ENCODE results near the gene PAPPA. TPM values are rescaled to one million over a fixed set of nuclear protein-coding genes. Genes with fewer than 3 reads are reported as not detected.

PAPPA gene
- total and polyA plus RNA-seq, 2 donors, result 0.28 to 0.34 TPM

DNA sequence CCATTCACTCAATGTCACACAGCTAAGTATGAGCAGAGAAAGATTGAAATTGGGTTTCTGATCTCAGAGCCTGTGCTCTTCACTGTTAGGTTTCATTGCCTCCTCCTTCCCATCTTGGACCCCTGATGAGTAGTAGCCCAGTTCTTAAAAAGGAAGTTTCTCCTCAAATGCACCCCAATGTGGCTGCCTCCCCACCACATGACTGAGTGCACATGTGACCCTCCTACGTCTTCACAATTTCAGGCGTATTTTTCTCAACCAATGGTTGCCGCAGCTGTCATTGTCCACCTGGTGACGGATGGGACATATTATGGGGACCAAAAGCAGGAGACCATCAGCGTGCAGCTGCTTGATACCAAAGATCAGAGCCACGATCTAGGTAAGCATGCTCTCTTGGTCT is 178.5 kb downstream of the PAPPA start:
- H3K9me3 ChIP-seq (ENCODE audit: control insufficient read depth in 2 of 2, insufficient read depth in 1 of 2, low read length in 1 of 2), result no peaks in the 10 kb centered on the region
- H3K4me1 ChIP-seq (ENCODE audit: control insufficient read depth in 2 of 2, insufficient read depth in 2 of 2, low read length in 2 of 2), result no peaks in the 10 kb centered on the region
- no peak overlapping the region for H3K4me3 ChIP-seq (ENCODE audit: low read length in 2 of 2)
- H3K36me3 ChIP-seq (ENCODE audit: control insufficient read depth in 2 of 2, insufficient read depth in 2 of 2, low read length in 1 of 2), result no peaks in the 10 kb centered on the region
- no peaks in the 10 kb centered on the region for H3K27me3 ChIP-seq (ENCODE audit: control insufficient read depth in 2 of 2, insufficient read depth in 1 of 2, low read length in 1 of 2)
- DNase-seq (ENCODE audit: low read depth in 6 of 9, low spot score in 9 of 9), result no peak
- WGBS, result 93% methylated on average over 6 of the region's 6 CpGs
- no peak overlapping the region for H3K27ac ChIP-seq (ENCODE audit: low read depth in 1 of 2, low read length in 1 of 2)

DNA sequence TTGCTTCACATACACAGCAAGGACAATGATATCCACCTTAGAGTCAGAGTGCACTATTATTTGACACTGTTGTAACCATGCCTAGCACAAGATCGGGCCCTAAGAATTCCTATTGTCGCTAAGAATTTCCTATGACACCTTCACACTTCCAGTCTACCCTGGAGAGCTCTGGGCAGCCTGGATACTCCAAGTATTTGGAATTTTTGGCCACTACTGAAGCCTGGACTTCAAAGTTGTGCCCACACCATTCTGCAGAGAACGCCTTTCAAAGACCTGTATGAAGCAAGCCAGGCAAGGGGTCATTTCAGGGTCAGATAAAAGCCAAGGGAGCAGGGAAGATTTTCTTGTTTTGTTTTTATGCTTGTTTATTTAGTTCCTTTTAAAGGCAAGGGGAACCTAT is 179.7 kb downstream of the PAPPA start:
- no peaks in the 10 kb centered on the region for H3K9me3 ChIP-seq (ENCODE audit: control insufficient read depth in 2 of 2, insufficient read depth in 1 of 2, low read length in 1 of 2)
- no peaks in the 10 kb centered on the region for H3K27me3 ChIP-seq (ENCODE audit: control insufficient read depth in 2 of 2, insufficient read depth in 1 of 2, low read length in 1 of 2)
- no peak overlapping the region for H3K4me3 ChIP-seq (ENCODE audit: low read length in 2 of 2)
- WGBS, result 89% methylated on average over 3 of the region's 3 CpGs
- H3K36me3 ChIP-seq (ENCODE audit: control insufficient read depth in 2 of 2, insufficient read depth in 2 of 2, low read length in 1 of 2), result no peaks in the 10 kb centered on the region
- H3K4me1 ChIP-seq (ENCODE audit: control insufficient read depth in 2 of 2, insufficient read depth in 2 of 2, low read length in 2 of 2), result no peaks in the 10 kb centered on the region
- H3K27ac ChIP-seq (ENCODE audit: low read depth in 1 of 2, low read length in 1 of 2), result no peak overlapping the region
- no peak for DNase-seq (ENCODE audit: low read depth in 6 of 9, low spot score in 9 of 9)

DNA sequence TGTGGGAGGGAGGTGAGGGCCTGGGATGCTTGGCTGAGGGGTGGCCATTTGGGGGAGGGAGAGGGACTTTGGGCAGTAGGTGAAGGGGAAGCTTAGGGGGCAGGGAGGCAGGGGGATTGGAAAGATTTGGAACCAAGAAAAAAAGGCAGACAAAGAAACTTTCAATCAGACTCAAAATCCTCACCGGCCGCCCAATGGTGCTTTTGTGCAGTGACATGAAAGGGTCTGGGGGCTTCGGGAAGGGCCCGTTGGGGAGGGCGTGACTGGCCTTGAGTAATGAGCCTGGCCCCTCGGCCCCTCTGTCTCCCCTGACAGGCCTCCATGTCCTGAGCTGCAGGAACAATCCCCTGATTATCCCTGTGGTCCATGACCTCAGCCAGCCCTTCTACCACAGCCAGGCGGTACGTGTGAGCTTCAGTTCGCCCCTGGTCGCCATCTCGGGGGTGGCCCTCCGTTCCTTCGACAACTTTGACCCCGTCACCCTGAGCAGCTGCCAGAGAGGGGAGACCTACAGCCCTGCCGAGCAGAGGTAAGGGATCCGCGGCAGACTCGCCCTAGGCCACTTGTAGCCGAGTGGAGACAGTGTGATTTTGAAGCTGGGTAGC is 181.1 kb downstream of the PAPPA start:
- no peak overlapping the region for H3K27ac ChIP-seq (ENCODE audit: low read depth in 1 of 2, low read length in 1 of 2)
- H3K4me1 ChIP-seq (ENCODE audit: control insufficient read depth in 2 of 2, insufficient read depth in 2 of 2, low read length in 2 of 2), result no peaks in the 10 kb centered on the region
- no peak overlapping the region for H3K4me3 ChIP-seq (ENCODE audit: low read length in 2 of 2)
- H3K36me3 ChIP-seq (ENCODE audit: control insufficient read depth in 2 of 2, insufficient read depth in 2 of 2, low read length in 1 of 2), result no peaks in the 10 kb centered on the region
- no peaks in the 10 kb centered on the region for H3K9me3 ChIP-seq (ENCODE audit: control insufficient read depth in 2 of 2, insufficient read depth in 1 of 2, low read length in 1 of 2)
- WGBS, result 48% methylated on average over 19 of the region's 19 CpGs
- H3K27me3 ChIP-seq (ENCODE audit: control insufficient read depth in 2 of 2, insufficient read depth in 1 of 2, low read length in 1 of 2), result no peaks in the 10 kb centered on the region
- no peak for DNase-seq (ENCODE audit: low read depth in 6 of 9, low spot score in 9 of 9)

- DNase-seq (ENCODE audit: low read depth in 6 of 9, low spot score in 9 of 9), result no peak
- no peaks in the 10 kb centered on the region for H3K9me3 ChIP-seq (ENCODE audit: control insufficient read depth in 2 of 2, insufficient read depth in 1 of 2, low read length in 1 of 2)
Observed at GRCh38 chr9:116335392-116335791, 181.8 kb downstream of the PAPPA start.

GRCh38 chr9:116336133-116336862 is 182.7 kb downstream of the PAPPA start:
- no peak overlapping the region for H3K27ac ChIP-seq (ENCODE audit: low read depth in 1 of 2, low read length in 1 of 2)
- H3K4me3 ChIP-seq (ENCODE audit: low read length in 2 of 2), result no peak overlapping the region
- no peaks in the 10 kb centered on the region for H3K27me3 ChIP-seq (ENCODE audit: control insufficient read depth in 2 of 2, insufficient read depth in 1 of 2, low read length in 1 of 2)
- no peaks in the 10 kb centered on the region for H3K36me3 ChIP-seq (ENCODE audit: control insufficient read depth in 2 of 2, insufficient read depth in 2 of 2, low read length in 1 of 2)
- no peaks in the 10 kb centered on the region for H3K4me1 ChIP-seq (ENCODE audit: control insufficient read depth in 2 of 2, insufficient read depth in 2 of 2, low read length in 2 of 2)
- 83% methylated on average over 7 of the region's 7 CpGs for WGBS
- no peaks in the 10 kb centered on the region for H3K9me3 ChIP-seq (ENCODE audit: control insufficient read depth in 2 of 2, insufficient read depth in 1 of 2, low read length in 1 of 2)
- DNase-seq (ENCODE audit: low read depth in 6 of 9, low spot score in 9 of 9), result no peak

More at GRCh38 chr9:116335392-116335791, 181.8 kb downstream of the PAPPA start:
- 65% methylated on average over 4 of the region's 4 CpGs for WGBS
- Histone ChIP-seq H3K27me3 (ENCODE audit: control insufficient read depth in 2 of 2, insufficient read depth in 1 of 2, low read length in 1 of 2) (no peaks in the 10 kb centered on the region), H3K4me1 (ENCODE audit: control insufficient read depth in 2 of 2, insufficient read depth in 2 of 2, low read length in 2 of 2) (no peaks in the 10 kb centered on the region), H3K36me3 (ENCODE audit: control insufficient read depth in 2 of 2, insufficient read depth in 2 of 2, low read length in 1 of 2) (no peaks in the 10 kb centered on the region), H3K27ac (ENCODE audit: low read depth in 1 of 2, low read length in 1 of 2) (no peak overlapping the region), H3K4me3 (ENCODE audit: low read length in 2 of 2) (no peak overlapping the region)

- H3K27me3 ChIP-seq (ENCODE audit: control insufficient read depth in 2 of 2, insufficient read depth in 1 of 2, low read length in 1 of 2), result no peaks in the 10 kb centered on the region
- no peaks in the 10 kb centered on the region for H3K4me1 ChIP-seq (ENCODE audit: control insufficient read depth in 2 of 2, insufficient read depth in 2 of 2, low read length in 2 of 2)
- no peaks in the 10 kb centered on the region for H3K9me3 ChIP-seq (ENCODE audit: control insufficient read depth in 2 of 2, insufficient read depth in 1 of 2, low read length in 1 of 2)
- no peak overlapping the region for H3K27ac ChIP-seq (ENCODE audit: low read depth in 1 of 2, low read length in 1 of 2)
- H3K4me3 ChIP-seq (ENCODE audit: low read length in 2 of 2), result no peak overlapping the region
- no peak for DNase-seq (ENCODE audit: low read depth in 6 of 9, low spot score in 9 of 9)
- no peaks in the 10 kb centered on the region for H3K36me3 ChIP-seq (ENCODE audit: control insufficient read depth in 2 of 2, insufficient read depth in 2 of 2, low read length in 1 of 2)
- 46% methylated on average over 2 of the region's 2 CpGs for WGBS
Observed at GRCh38 chr9:116337015-116337414, 183.4 kb downstream of the PAPPA start.

- H3K36me3 ChIP-seq (ENCODE audit: control insufficient read depth in 2 of 2, insufficient read depth in 2 of 2, low read length in 1 of 2), result no peaks in the 10 kb centered on the region
- DNase-seq (ENCODE audit: low read depth in 6 of 9, low spot score in 9 of 9), result no peak
- H3K4me1 ChIP-seq (ENCODE audit: control insufficient read depth in 2 of 2, insufficient read depth in 2 of 2, low read length in 2 of 2), result no peaks in the 10 kb centered on the region
- H3K27me3 ChIP-seq (ENCODE audit: control insufficient read depth in 2 of 2, insufficient read depth in 1 of 2, low read length in 1 of 2), result no peaks in the 10 kb centered on the region
- 59% methylated on average over 1 of the region's 1 CpG for WGBS
- H3K4me3 ChIP-seq (ENCODE audit: low read length in 2 of 2), result no peak overlapping the region
- no peak overlapping the region for H3K27ac ChIP-seq (ENCODE audit: low read depth in 1 of 2, low read length in 1 of 2)
- no peaks in the 10 kb centered on the region for H3K9me3 ChIP-seq (ENCODE audit: control insufficient read depth in 2 of 2, insufficient read depth in 1 of 2, low read length in 1 of 2)
Observed at GRCh38 chr9:116340270-116340669, 186.7 kb downstream of the PAPPA start.

GRCh38 chr9:116342061-116342460 is 188.5 kb downstream of the PAPPA start:
- H3K4me3 ChIP-seq (ENCODE audit: low read length in 2 of 2), result no peak overlapping the region
- WGBS, result 83% methylated on average over 1 of the region's 1 CpG
- H3K27ac ChIP-seq (ENCODE audit: low read depth in 1 of 2, low read length in 1 of 2), result no peak overlapping the region
- no peaks in the 10 kb centered on the region for H3K27me3 ChIP-seq (ENCODE audit: control insufficient read depth in 2 of 2, insufficient read depth in 1 of 2, low read length in 1 of 2)
- no peaks in the 10 kb centered on the region for H3K36me3 ChIP-seq (ENCODE audit: control insufficient read depth in 2 of 2, insufficient read depth in 2 of 2, low read length in 1 of 2)
- DNase-seq (ENCODE audit: low read depth in 6 of 9, low spot score in 9 of 9), result no peak
- H3K9me3 ChIP-seq (ENCODE audit: control insufficient read depth in 2 of 2, insufficient read depth in 1 of 2, low read length in 1 of 2), result no peaks in the 10 kb centered on the region
- no peaks in the 10 kb centered on the region for H3K4me1 ChIP-seq (ENCODE audit: control insufficient read depth in 2 of 2, insufficient read depth in 2 of 2, low read length in 2 of 2)

DNA sequence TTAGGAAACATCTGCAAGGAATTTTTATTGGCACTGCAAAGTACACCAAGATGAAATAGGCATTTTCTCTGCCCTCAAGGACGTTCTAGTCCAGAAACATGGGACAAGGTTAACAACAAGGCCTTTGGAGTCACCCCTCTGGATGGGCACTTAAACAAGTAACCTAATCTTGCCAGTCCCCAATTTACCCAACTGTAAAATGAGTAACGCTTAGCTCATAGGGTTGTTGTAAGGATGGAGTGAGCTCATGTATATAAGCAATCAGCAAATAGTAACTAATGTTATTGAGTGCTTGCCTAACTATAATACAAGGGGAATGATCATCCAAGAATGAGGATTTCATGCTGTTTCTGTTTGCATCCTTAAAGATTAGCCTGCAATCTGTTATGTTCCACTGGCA is 189.3 kb downstream of the PAPPA start:
- no peaks in the 10 kb centered on the region for H3K9me3 ChIP-seq (ENCODE audit: control insufficient read depth in 2 of 2, insufficient read depth in 1 of 2, low read length in 1 of 2)
- WGBS, result 78% methylated on average over 2 of the region's 2 CpGs
- H3K27me3 ChIP-seq (ENCODE audit: control insufficient read depth in 2 of 2, insufficient read depth in 1 of 2, low read length in 1 of 2), result no peaks in the 10 kb centered on the region
- no peak overlapping the region for H3K4me3 ChIP-seq (ENCODE audit: low read length in 2 of 2)
- no peaks in the 10 kb centered on the region for H3K4me1 ChIP-seq (ENCODE audit: control insufficient read depth in 2 of 2, insufficient read depth in 2 of 2, low read length in 2 of 2)
- no peak overlapping the region for H3K27ac ChIP-seq (ENCODE audit: low read depth in 1 of 2, low read length in 1 of 2)
- H3K36me3 ChIP-seq (ENCODE audit: control insufficient read depth in 2 of 2, insufficient read depth in 2 of 2, low read length in 1 of 2), result no peaks in the 10 kb centered on the region
- DNase-seq (ENCODE audit: low read depth in 6 of 9, low spot score in 9 of 9), result no peak

All from thymus (tissue), 11 donors.